SK-N-SH treated with all-trans-retinoic acid at 6 μM for 48 hours (cell line): Measurements from ENCODE around the gene MBNL2.

Source experiments
- ATAC-seq: fragments of 200-7000 bp; cut with Tn5 transposase; 3 replicates; pipeline ENCODE4 v1.9.1; 2020; ENCODE audit warnings: mild to moderate bottlenecking, moderate library complexity
- ARNTL ChIP-seq: fragments of 450-650 bp; formaldehyde crosslinking; IDR thresholded peaks from 2 replicates; pipeline ENCODE4 v1.5.0; 2020; ENCODE audit warnings: low read depth, mild to moderate bottlenecking, moderate library complexity, borderline replicate concordance
- BACH2 ChIP-seq: fragments of 250-450 bp; sonication (Bioruptor Pico); IDR thresholded peaks from 2 replicates; pipeline ENCODE4 v1.9.0; 2021; ENCODE audit warnings: mild to moderate bottlenecking, borderline replicate concordance
- CSDC2 ChIP-seq: fragments of 250-450 bp; sonication (Bioruptor Pico); IDR thresholded peaks from 2 replicates; pipeline ENCODE4 v1.5.0; 2020; ENCODE audit warnings: mild to moderate bottlenecking, moderate library complexity
- ESRRG ChIP-seq: fragments of 250-450 bp; sonication (Bioruptor Pico); IDR thresholded peaks from 2 replicates; pipeline ENCODE4 v1.6.1; 2021; ENCODE audit warnings: mild to moderate bottlenecking
- GLIS3 ChIP-seq: fragments of 250-450 bp; sonication (Bioruptor Pico); IDR thresholded peaks from 2 replicates; pipeline ENCODE4 v1.5.0; 2020; ENCODE audit warnings: mild to moderate bottlenecking, moderate library complexity
- ISL1 ChIP-seq: fragments of 250-450 bp; sonication (Bioruptor Pico); IDR thresholded peaks from 2 replicates; pipeline ENCODE4 v2.1.2; 2022; ENCODE audit warnings: mild to moderate bottlenecking, moderate library complexity
- OSR1 ChIP-seq: fragments of 250-450 bp; sonication (Bioruptor Pico); IDR thresholded peaks from 2 replicates; pipeline ENCODE4 v1.8.0; 2022; ENCODE audit warnings: moderate library complexity, mild to moderate bottlenecking, inconsistent platforms
- PATZ1 ChIP-seq: fragments of 250-450 bp; sonication (Bioruptor Pico); IDR thresholded peaks from 2 replicates; pipeline ENCODE4 v1.8.0; 2020; ENCODE audit warnings: mild to moderate bottlenecking, moderate library complexity, borderline replicate concordance
- PPARA ChIP-seq: fragments of 250-450 bp; sonication (Bioruptor Pico); IDR thresholded peaks from 2 replicates; pipeline ENCODE4 v1.5.0; 2020; ENCODE audit warnings: mild to moderate bottlenecking, borderline replicate concordance
- SNAI2 ChIP-seq: fragments of 250-450 bp; sonication (Bioruptor Pico); IDR thresholded peaks from 2 replicates; pipeline ENCODE4 v1.5.0; 2020; ENCODE audit warnings: mild to moderate bottlenecking, moderate library complexity
- TCF4 ChIP-seq: fragments of 250-450 bp; sonication (Bioruptor Pico); IDR thresholded peaks from 2 replicates; pipeline ENCODE4 v1.8.0; 2021; ENCODE audit warnings: mild to moderate bottlenecking, moderate library complexity, borderline replicate concordance
- TSHZ2 ChIP-seq: fragments of 250-450 bp; sonication (Bioruptor Pico); IDR thresholded peaks from 2 replicates; pipeline ENCODE4 v1.5.0; 2020; ENCODE audit warnings: mild to moderate bottlenecking, moderate library complexity
- ZC3H10 ChIP-seq: fragments of 250-450 bp; sonication (Bioruptor Pico); IDR thresholded peaks from 2 replicates; pipeline ENCODE4 v1.5.1; 2021; ENCODE audit warnings: mild to moderate bottlenecking, moderate library complexity
- ZFP3 ChIP-seq: fragments of 250-450 bp; sonication (Bioruptor Pico); IDR thresholded peaks from 2 replicates; pipeline ENCODE4 v1.5.0; 2020; ENCODE audit warnings: mild to moderate bottlenecking, moderate library complexity
- ZNF565 ChIP-seq: fragments of 450-650 bp; formaldehyde crosslinking; conservative IDR thresholded peaks from 2 replicates; pipeline ENCODE4 v1.5.0; 2020; ENCODE audit warnings: low read depth, mild to moderate bottlenecking, moderate library complexity
- ZNF70 ChIP-seq: fragments of 450-650 bp; formaldehyde crosslinking; IDR thresholded peaks from 2 replicates; pipeline ENCODE4 v1.5.0; 2020; ENCODE audit warnings: mild to moderate bottlenecking, moderate library complexity
- ZNF8 ChIP-seq: fragments of 450-650 bp; formaldehyde crosslinking; IDR thresholded peaks from 2 replicates; pipeline ENCODE4 v1.5.0; 2020; ENCODE audit warnings: mild to moderate bottlenecking, moderate library complexity
- TF ChIP-seq, protein P1 (sequence below): fragments of 250-450 bp; sonication (Bioruptor Pico); IDR thresholded peaks from 2 replicates; pipeline ENCODE4 v1.5.1; 2020; ENCODE audit warnings: low read depth, mild to moderate bottlenecking, moderate library complexity
- TF ChIP-seq, protein P2 (sequence below): fragments of 250-450 bp; sonication (Bioruptor Pico); IDR thresholded peaks from 2 replicates; pipeline ENCODE4 v1.8.0; 2021; ENCODE audit warnings: low read depth, mild to moderate bottlenecking, moderate library complexity, borderline replicate concordance
- TF ChIP-seq, protein P3 (sequence below): fragments of 250-450 bp; sonication (Bioruptor Pico); IDR thresholded peaks from 2 replicates; pipeline ENCODE4 v1.5.1; 2021; ENCODE audit warnings: mild to moderate bottlenecking, moderate library complexity

Gene MBNL2

GRCh38 chr13:97191142-97191541 lies 31.0 kb upstream of the MBNL2 start:
- TF ChIP-seq, protein P1, sequence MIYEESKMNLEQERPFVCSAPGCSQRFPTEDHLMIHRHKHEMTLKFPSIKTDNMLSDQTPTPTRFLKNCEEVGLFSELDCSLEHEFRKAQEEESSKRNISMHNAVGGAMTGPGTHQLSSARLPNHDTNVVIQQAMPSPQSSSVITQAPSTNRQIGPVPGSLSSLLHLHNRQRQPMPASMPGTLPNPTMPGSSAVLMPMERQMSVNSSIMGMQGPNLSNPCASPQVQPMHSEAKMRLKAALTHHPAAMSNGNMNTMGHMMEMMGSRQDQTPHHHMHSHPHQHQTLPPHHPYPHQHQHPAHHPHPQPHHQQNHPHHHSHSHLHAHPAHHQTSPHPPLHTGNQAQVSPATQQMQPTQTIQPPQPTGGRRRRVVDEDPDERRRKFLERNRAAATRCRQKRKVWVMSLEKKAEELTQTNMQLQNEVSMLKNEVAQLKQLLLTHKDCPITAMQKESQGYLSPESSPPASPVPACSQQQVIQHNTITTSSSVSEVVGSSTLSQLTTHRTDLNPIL (CRISPR knock-in tag): no peak
- TF ChIP-seq, protein P2, sequence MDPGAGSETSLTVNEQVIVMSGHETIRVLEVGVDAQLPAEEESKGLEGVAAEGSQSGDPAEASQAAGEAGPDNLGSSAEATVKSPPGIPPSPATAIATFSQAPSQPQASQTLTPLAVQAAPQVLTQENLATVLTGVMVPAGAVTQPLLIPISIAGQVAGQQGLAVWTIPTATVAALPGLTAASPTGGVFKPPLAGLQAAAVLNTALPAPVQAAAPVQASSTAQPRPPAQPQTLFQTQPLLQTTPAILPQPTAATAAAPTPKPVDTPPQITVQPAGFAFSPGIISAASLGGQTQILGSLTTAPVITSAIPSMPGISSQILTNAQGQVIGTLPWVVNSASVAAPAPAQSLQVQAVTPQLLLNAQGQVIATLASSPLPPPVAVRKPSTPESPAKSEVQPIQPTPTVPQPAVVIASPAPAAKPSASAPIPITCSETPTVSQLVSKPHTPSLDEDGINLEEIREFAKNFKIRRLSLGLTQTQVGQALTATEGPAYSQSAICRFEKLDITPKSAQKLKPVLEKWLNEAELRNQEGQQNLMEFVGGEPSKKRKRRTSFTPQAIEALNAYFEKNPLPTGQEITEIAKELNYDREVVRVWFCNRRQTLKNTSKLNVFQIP (CRISPR knock-in tag): no peak
- TF ChIP-seq ZNF565: no peak
- TF ChIP-seq, all 23 proteins: peak for 0
- ATAC-seq: no peak

- TF ChIP-seq ARNTL (CRISPR knock-in tag) (no peak), ESRRG (CRISPR knock-in tag) (no peak), CSDC2 (no peak), TSHZ2 (CRISPR knock-in tag) (no peak), OSR1 (CRISPR knock-in tag) (no peak), SNAI2 (no peak), ISL1 (CRISPR knock-in tag) (no peak), BACH2 (no peak), PATZ1 (CRISPR knock-in tag) (no peak), GLIS3 (CRISPR knock-in tag) (no peak), TCF4 (CRISPR knock-in tag) (no peak), ZNF565 (no peak), ZNF8 (no peak), PPARA (CRISPR knock-in tag) (no peak)
- TF ChIP-seq, protein P1 (CRISPR knock-in tag): no peak
- TF ChIP-seq, protein P3, sequence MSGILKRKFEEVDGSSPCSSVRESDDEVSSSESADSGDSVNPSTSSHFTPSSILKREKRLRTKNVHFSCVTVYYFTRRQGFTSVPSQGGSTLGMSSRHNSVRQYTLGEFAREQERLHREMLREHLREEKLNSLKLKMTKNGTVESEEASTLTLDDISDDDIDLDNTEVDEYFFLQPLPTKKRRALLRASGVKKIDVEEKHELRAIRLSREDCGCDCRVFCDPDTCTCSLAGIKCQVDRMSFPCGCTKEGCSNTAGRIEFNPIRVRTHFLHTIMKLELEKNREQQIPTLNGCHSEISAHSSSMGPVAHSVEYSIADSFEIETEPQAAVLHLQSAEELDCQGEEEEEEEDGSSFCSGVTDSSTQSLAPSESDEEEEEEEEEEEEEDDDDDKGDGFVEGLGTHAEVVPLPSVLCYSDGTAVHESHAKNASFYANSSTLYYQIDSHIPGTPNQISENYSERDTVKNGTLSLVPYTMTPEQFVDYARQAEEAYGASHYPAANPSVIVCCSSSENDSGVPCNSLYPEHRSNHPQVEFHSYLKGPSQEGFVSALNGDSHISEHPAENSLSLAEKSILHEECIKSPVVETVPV: no peak
- TF ChIP-seq, protein P2 (CRISPR knock-in tag): no peak
- no peak for ATAC-seq
Observed at GRCh38 chr13:97191615-97192014, 30.5 kb upstream of the MBNL2 start.

DNA sequence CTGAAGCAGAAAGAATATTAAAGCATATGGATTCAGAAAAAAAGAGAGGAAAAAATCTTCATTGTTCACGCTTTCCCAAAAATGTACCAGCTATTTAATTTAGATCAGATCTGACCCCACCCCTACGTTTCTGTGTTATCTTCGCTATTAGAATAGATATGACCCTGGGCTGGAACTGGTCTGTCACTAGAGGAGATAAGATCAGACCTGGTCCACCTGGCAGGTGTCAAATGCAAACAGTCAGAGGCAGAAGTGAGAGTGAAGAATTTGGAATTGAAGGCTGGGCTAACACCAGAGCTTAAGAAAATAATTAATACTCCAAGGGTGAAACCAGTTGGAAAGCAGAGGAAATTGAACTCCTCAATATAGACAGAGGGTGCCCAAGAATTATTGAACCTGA lies 30.0 kb upstream of the MBNL2 start:
- ATAC-seq: no peak
- TF ChIP-seq OSR1 (CRISPR knock-in tag) (no peak), ZNF8 (no peak), PPARA (CRISPR knock-in tag) (no peak), ESRRG (CRISPR knock-in tag) (no peak), GLIS3 (CRISPR knock-in tag) (no peak), BACH2 (no peak), ZC3H10 (CRISPR knock-in tag) (no peak), ZNF70 (CRISPR knock-in tag) (no peak), ZFP3 (CRISPR knock-in tag) (no peak), ISL1 (CRISPR knock-in tag) (no peak), CSDC2 (no peak), PATZ1 (CRISPR knock-in tag) (no peak)
- TF ChIP-seq, protein P3: no peak
